Body of pancreas (tissue), 4 donors: ENCODE results near the gene OXCT1. TPM values are rescaled to one million over a fixed set of nuclear protein-coding genes. Genes with fewer than 3 reads are reported as not detected.

ENCODE experiments used
- ATAC-seq: fragments of 150-250 bp; one replicate; pipeline ENCODE4 v1.9.1; 2016
- DNase-seq, 4 donors: peaks; one replicate each; pipeline ENCODE4 v3.0.0-alpha.2; 2019
- H3K27ac ChIP-seq, 4 donors: fragments of 200-600 bp; sonication (generic); 1 replicate in 3 of 4; 2 replicates in 1 of 4; pipeline versions ENCODE4 v1.5.1 to v1.6.1; 2016 to 2019; ENCODE audit warnings: mild to moderate bottlenecking in 1 of 4, mixed read lengths in 1 of 4, moderate library complexity in 1 of 4
- H3K27me3 ChIP-seq, 2 donors: fragments of 200-600 bp; sonication (generic); one replicate each; pipeline ENCODE4 v1.6.0; 2016; ENCODE audit warnings: mild to moderate bottlenecking in 1 of 2
- H3K36me3 ChIP-seq, 2 donors: fragments of 200-600 bp; sonication (generic); replicated peaks in 1 of 2; 2 replicates each; pipeline ENCODE4 v1.5.1; 2016; ENCODE audit warnings: low read depth in 2 of 2; ENCODE audit not compliant: insufficient read depth in 1 of 2
- H3K4me1 ChIP-seq: fragments of 200-600 bp; sonication (generic); one replicate; pipeline ENCODE4 v1.6.0; 2016
- H3K4me3 ChIP-seq, 2 donors: fragments of 200-600 bp; sonication (generic); 1 replicate in 1 of 2; 2 replicates in 1 of 2; pipeline ENCODE4 v1.5.1; 2016 to 2019
- H3K9me3 ChIP-seq, 3 donors: fragments of 200-600 bp; sonication (generic); 1 replicate in 2 of 3; 2 replicates in 1 of 3; pipeline ENCODE4 v1.5.1; 2016
- POLR2A ChIP-seq, 3 donors: fragments of 450-650 bp; IDR thresholded peaks; one replicate each; pipeline ENCODE4 v1.6.1; 2016; ENCODE audit warnings: antibody characterized with exemption in 3 of 3, mild to moderate bottlenecking in 2 of 3
- WGBS, 2 donors: methylation state at CpG; one replicate each; pipeline ENCODE4 v1.1.5; 2017; 5-methylcytosine and 5-hydroxymethylcytosine counted together
- intact Hi-C: fragments of 100-400 bp; cut with DNase I; formaldehyde crosslinking; loops from one replicate; pipeline ENCODE4 v1.15.1; 2023
- total RNA-seq, 2 donors: library from RNA; depleted of rRNA; stranded (reverse); fragments of >200 nt; gene quantifications; one replicate each; pipeline ENCODE4 v1.1.0, GENCODE V29; 2016
- TF ChIP-seq, protein P1 (sequence below), 7 experiments: fragments of 450-650 bp in 4 of 7; fragments of 200-600 bp in 3 of 7; sonication (generic) in 3 of 7; IDR thresholded peaks; one replicate each; pipeline ENCODE4 v1.5.1; 2016 to 2019; ENCODE audit warnings: antibody characterized with exemption in 7 of 7

The OXCT1 gene
- total RNA-seq, 2 donors from 2014 or later: 3.9 to 7.9 TPM

DNA sequence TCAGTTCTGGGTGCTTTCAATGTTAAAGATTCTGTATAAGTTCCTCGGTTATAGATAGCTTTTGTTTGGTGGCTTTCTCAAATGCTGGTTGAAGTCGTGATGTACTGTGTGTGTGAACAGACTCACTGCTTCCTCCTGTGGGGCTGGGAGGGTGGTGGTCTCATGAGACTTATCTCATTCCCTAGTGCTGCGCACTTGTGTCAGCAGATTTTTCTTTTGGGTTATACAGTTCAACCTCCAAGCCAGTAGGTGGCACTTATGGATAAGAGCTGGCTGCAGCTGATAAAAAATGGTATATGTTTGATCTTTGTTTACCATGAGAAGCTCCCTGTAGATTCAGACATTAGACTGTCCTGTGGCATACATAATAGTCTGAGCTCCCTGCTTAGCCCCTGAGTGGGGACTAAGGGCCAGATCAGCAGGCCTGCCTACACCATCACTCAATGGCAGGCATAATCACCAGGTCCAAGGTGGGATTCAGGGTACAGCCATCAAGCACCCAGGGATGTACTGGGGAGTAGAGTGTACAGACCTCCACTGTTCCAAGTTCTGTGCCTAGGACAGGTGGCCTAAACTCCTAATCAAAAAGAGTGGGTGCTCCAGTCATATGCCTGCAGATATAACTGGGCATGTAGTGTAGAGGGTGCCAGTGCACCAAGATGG, 174.2 kb downstream of the OXCT1 start:
- Histone ChIP-seq H3K4me1 (no peaks in the 10 kb centered on the region), H3K27ac (no peak overlapping the region), H3K36me3 (no peaks in the 10 kb centered on the region), H3K9me3 (no peaks in the 10 kb centered on the region), H3K4me3 (no peak overlapping the region), H3K27me3 (no peaks in the 10 kb centered on the region)
- intact Hi-C loops: no loop called here
- TF ChIP-seq POLR2A (IDR thresholded peaks at IDR 0.05): no peak
- TF ChIP-seq, protein P1, sequence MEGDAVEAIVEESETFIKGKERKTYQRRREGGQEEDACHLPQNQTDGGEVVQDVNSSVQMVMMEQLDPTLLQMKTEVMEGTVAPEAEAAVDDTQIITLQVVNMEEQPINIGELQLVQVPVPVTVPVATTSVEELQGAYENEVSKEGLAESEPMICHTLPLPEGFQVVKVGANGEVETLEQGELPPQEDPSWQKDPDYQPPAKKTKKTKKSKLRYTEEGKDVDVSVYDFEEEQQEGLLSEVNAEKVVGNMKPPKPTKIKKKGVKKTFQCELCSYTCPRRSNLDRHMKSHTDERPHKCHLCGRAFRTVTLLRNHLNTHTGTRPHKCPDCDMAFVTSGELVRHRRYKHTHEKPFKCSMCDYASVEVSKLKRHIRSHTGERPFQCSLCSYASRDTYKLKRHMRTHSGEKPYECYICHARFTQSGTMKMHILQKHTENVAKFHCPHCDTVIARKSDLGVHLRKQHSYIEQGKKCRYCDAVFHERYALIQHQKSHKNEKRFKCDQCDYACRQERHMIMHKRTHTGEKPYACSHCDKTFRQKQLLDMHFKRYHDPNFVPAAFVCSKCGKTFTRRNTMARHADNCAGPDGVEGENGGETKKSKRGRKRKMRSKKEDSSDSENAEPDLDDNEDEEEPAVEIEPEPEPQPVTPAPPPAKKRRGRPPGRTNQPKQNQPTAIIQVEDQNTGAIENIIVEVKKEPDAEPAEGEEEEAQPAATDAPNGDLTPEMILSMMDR (IDR thresholded peaks at IDR 0.05): no peak
- WGBS, 2 donors: 61 to 66% methylated on average over 3 of the region's 3 CpGs
- ATAC-seq (no peak), DNase-seq (no peak)

DNA sequence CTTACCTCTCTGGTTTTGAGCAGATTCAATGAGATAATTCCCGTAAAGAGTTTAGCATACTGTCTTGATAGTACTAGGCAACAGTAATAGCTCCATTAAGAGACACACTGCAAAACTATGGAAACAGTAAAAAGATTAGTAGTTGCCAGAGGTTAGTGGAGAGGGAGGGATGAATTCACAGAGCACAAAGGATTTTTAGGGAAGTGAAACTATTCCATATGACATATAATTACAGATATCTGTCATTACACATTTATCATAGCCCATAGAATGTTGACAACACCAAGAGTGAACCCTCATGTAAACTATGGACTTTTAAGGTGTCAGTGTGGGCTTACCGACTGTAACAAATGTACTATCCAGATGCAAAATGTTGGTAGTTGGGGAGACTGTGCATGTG, 183.5 kb downstream of the OXCT1 start:
- Histone ChIP-seq H3K9me3 (no peaks in the 10 kb centered on the region), H3K4me1 (no peaks in the 10 kb centered on the region), H3K4me3 (no peak overlapping the region), H3K27ac (no peak overlapping the region), H3K36me3 (no peaks in the 10 kb centered on the region), H3K27me3 (no peaks in the 10 kb centered on the region)
- TF ChIP-seq, protein P1 (IDR thresholded peaks at IDR 0.05): no peak
- no peak for TF ChIP-seq POLR2A (IDR thresholded peaks at IDR 0.05)
- 57 to 58% methylated on average over 2 of the region's 2 CpGs for WGBS, 2 donors
- ATAC-seq (no peak), DNase-seq (no peak)
- intact Hi-C loops: no loop called here

DNA sequence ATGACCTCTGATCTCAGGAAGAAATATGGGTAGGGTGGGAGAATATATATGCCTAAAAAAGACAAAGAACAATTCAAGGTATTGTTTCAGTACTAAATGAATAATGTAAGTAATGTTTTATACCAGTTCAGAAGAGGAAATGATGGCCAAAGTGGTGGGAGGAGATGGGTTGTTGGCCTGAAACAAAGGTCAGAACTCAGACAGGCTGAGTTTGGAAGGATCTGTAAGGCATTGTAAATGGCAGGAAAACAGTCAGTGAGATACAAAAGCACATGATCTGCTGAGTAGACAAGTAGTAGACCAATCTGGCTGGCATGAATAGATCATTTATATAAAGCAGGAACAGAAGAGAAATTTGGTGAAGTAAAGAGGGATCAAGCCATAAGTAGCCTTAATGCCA, 184.0 kb downstream of the OXCT1 start:
- H3K9me3 ChIP-seq: no peaks in the 10 kb centered on the region

DNA sequence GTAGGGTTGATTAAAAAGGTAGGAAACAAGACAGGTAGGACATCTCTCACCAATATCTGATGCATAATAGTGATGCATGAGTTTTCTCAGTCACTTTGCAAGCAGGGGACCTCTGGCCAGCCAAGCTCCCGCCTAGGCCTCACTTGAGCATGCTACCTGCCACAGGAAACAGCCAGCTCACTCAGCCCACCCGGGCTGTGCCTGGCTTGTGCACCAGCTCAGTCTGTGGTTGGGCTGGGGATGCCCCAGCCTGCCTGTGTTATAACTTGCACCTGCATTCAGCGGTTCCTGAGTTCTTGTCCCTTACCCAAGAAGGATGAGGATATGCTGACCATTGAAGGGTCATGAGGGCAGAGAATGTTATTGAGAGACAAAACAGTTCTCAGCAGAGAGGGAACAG, 187.0 kb downstream of the OXCT1 start:
- ATAC-seq: no peak
- Histone ChIP-seq H3K9me3 (no peaks in the 10 kb centered on the region), H3K27ac (no peak overlapping the region), H3K4me3 (no peak overlapping the region), H3K4me1 (no peaks in the 10 kb centered on the region), H3K27me3 (no peaks in the 10 kb centered on the region), H3K36me3 (no peaks in the 10 kb centered on the region)
- DNase-seq: no peak
- no peak for TF ChIP-seq POLR2A (IDR thresholded peaks at IDR 0.05)
- TF ChIP-seq, protein P1 (IDR thresholded peaks at IDR 0.05): no peak
- intact Hi-C loops: no loop called here
- WGBS, 2 donors: 62 to 64% methylated on average over 3 of the region's 3 CpGs

More for the DNA sequence above, 184.0 kb downstream of the OXCT1 start:
- intact Hi-C loops: no loop called here
- Histone ChIP-seq H3K36me3 (no peaks in the 10 kb centered on the region), H3K27me3 (no peaks in the 10 kb centered on the region), H3K4me3 (no peak overlapping the region), H3K27ac (no peak overlapping the region), H3K4me1 (no peaks in the 10 kb centered on the region)
- TF ChIP-seq, protein P1 (IDR thresholded peaks at IDR 0.05): no peak
- TF ChIP-seq POLR2A (IDR thresholded peaks at IDR 0.05): no peak
- ATAC-seq (no peak), DNase-seq (no peak)

DNA sequence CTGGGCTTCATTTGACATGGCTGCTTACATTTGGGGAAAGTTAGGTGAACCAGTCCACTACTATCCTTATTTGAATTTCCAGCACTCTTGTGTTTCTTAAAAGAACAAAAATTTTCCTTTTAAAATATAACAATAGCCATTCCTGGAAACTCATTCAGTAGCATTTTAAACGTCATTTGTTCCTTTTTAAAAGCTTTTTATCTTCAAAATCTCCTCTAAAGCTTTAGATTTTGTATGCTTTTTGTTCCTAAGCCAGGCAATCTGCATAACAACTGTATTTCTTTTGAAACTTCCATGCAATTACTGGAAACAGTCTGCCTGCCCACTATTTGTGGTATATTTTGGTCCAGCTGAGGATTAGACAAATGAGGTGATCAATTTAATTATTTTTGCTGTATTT, 187.6 kb downstream of the OXCT1 start:
- TF ChIP-seq, protein P1 (IDR thresholded peaks at IDR 0.05): no peak
- no peak for TF ChIP-seq POLR2A (IDR thresholded peaks at IDR 0.05)
- no peaks in the 10 kb centered on the region for H3K4me1 ChIP-seq
- H3K36me3 ChIP-seq: no peaks in the 10 kb centered on the region
- H3K4me3 ChIP-seq: no peak overlapping the region
- no peak for ATAC-seq
- H3K9me3 ChIP-seq: no peaks in the 10 kb centered on the region
- no peak overlapping the region for H3K27ac ChIP-seq
- intact Hi-C loops: no loop called here
- DNase-seq: no peak
- WGBS, 2 donors: 18 to 24% methylated on average over 1 of the region's 1 CpG
- H3K27me3 ChIP-seq: no peaks in the 10 kb centered on the region
